Fibroblast of pulmonary artery (primary cell): ENCODE results near the gene HOMER3.
A peak's percentile ranks its signal among the peaks of the same experiment; 100 is the strongest.
"Not testable (repeated sequence)": the region's sequence is repeated elsewhere in the genome, so short reads cannot be mapped to it uniquely, and the experiment has no call there.

Experiments
- DNase-seq: peaks from one replicate; pipeline ENCODE4 v3.0.0-alpha.2; 2010; ENCODE audit warnings: low read depth
- H3K4me3 ChIP-seq: replicated peaks from 2 replicates; pipeline ENCODE4 v1.5.1; 2011; ENCODE audit warnings: low read depth, mild to moderate bottlenecking, control low read depth, low read length, moderate library complexity
- CTCF ChIP-seq: IDR thresholded peaks from 2 replicates; pipeline ENCODE4 v1.5.1; 2011; ENCODE audit warnings: mild to moderate bottlenecking, control low read depth, low read length, inconsistent platforms; ENCODE audit errors: missing control alignments

Gene HOMER3

GRCh38 chr19:18919086-18919899 lies 21.7 kb downstream of the HOMER3 start, which contains the start of the genes COPE and DDX49:
Gene COPE, minus strand, starts transcription at chr19:18919387. Its CDS starts 39 bp downstream, at chr19:18919348.
Gene DDX49, plus strand, starts transcription at chr19:18919715. Its CDS starts 27 bp downstream, at chr19:18919742.
- no peak for TF ChIP-seq CTCF
- peak; percentile 100 for DNase-seq
- H3K4me3 ChIP-seq = peak within 1 kb of the TSS; percentile 100

DNA sequence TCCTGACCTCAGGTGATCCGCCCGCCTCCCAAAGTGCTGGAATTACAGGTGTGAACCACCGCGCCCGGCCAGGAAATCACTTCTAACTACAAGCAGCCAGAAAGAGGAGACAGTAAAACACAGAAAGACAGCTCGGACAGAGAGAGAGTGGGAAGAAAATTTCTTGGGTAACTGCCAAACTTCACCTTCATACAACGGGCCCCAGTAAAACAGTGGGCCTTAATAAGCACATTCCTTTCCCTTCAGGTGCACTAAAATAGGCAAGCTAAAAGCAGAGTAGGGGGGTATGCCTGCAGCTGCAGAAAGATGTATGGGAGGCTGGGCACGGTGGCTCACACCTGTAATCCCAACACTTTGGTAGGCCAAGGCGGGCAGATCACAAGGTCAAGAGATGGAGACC lies 23.4 kb downstream of the HOMER3 start:
- not testable (repeated sequence) for H3K4me3 ChIP-seq

GRCh38 chr19:18915639-18916038 lies 25.4 kb downstream of the HOMER3 start:
- DNase-seq = peak; percentile 56
- H3K4me3 ChIP-seq = no peak overlapping the region
- peak; percentile 29 for TF ChIP-seq CTCF

More for the DNA sequence above, 23.4 kb downstream of the HOMER3 start:
- not testable (repeated sequence) for DNase-seq

DNA sequence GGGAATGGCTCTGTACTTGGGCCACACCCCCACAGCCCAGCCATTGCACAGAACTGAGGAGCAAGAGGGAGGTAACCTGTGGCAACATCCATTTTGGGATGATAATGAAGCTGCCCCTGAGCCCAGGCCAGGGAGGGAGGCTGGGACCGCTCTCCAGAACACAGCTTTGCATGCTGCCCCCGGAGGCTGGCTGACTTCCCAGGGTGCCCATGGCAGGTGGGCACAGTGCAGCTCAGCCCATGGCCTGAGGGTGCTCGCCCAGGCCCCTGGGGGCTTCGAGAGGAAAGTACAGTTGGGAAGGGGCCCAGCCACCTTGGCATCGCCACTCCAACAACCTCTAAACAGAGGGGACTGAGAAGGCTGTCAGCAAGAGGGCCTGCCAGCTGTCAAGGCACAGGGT lies 27.6 kb downstream of the HOMER3 start:
- no peak for DNase-seq
- H3K4me3 ChIP-seq = no peak overlapping the region
- no peak for TF ChIP-seq CTCF

- H3K4me3 ChIP-seq = no peak overlapping the region
- no peak for DNase-seq
- no peak for TF ChIP-seq CTCF
These were observed 28.1 kb downstream of the HOMER3 start for GRCh38 chr19:18912933-18913332.

DNA sequence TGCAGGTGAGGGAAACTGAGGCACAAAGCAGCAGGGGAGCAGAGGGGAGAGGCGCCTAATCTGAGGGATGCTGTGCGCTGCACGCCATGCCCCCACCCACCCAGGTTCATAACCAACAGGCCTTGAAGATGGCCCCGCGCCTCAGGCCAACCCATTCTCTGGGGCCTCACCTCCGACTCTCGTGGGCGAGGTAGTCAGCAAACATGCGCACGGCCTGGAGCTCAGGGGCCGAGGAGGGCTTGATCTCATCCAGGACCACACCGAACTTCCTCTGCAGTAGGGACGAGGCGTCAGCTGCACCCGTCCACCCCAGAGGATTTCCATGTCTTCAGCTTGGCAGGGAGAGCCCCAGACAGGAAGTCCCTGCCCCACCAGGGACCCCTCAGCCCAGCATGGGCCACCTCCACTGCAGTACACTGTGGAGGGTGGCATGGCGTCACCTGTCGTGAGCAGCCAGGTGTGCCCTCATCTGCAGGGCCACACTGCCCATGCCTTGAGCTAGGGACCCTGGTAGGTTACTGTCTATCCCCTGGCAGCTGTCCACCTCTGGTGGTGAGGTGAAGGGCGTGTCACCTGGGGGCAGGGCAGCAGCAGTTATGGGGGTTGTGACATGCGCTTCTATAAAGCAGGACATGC lies 30.1 kb downstream of the HOMER3 start:
- no peak for DNase-seq
- no peak for TF ChIP-seq CTCF
- no peak overlapping the region for H3K4me3 ChIP-seq

DNA sequence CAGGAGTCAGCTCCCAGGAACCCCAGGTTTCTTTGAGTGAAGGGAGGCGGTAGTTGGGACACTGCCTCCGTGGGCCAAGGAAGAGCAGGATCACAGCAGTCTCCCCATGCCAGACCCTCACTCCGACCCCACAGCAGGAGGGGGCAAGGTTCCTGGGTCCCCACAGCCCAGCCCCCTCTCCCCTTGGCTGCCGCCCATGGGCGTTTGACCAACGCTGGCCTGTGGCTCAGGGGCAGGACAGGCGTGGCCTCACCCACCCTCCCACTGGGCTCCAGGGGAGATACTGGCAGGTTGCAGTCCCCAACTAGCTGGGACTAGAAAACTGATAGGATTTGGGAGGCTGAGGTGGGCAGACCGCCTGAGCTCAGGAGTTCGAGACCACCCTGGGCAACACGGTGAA lies 31.0 kb downstream of the HOMER3 start:
- H3K4me3 ChIP-seq = no peak overlapping the region
- no peak for DNase-seq
- TF ChIP-seq CTCF = no peak
